ENCODE data around the gene AOPEP. TPM values are rescaled to one million over a fixed set of nuclear protein-coding genes. Genes with fewer than 3 reads are reported as not detected.

AOPEP gene
- total RNA-seq, 6 donors from 2014 or later: 55.4 to 410 (median 111) TPM

- ATAC-seq (ENCODE audit: low FRiP score in 2 of 2): no peak
- Histone ChIP-seq H3K9me3 (no peaks in the 10 kb centered on the region), H3K36me3 (no peaks in the 10 kb centered on the region), H3K4me1 (peaks cover 15 to 31% (median 24%) of the 10 kb centered on the region in 4 donors), H3K4me3 (no peak overlapping the region), H3K27ac (peak overlapping the region in 1 of 4 donors; percentile 16), H3K27me3 (no peaks in the 10 kb centered on the region)
- no peak for DNase-seq
- TF ChIP-seq POLR2AphosphoS5 (IDR thresholded peaks at IDR 0.05): no peak
- no peak for TF ChIP-seq CTCF (IDR thresholded peaks at IDR 0.05)
- TF ChIP-seq POLR2A (IDR thresholded peaks at IDR 0.05): no peak
- no peak for TF ChIP-seq EP300 (IDR thresholded peaks at IDR 0.05)
- 69 to 82% methylated on average over 13 of the region's 13 CpGs for WGBS, 2 donors
These were observed 202.3 kb downstream of the AOPEP start for GRCh38 chr9:94928691-94929368.

- peak overlapping the region in 2 of 4 donors; percentile 16 to 58 for H3K27ac ChIP-seq
- no peak overlapping the region for H3K4me3 ChIP-seq
- TF ChIP-seq EP300 (IDR thresholded peaks at IDR 0.05) (peak in 1 of 4 donors; percentile 3), POLR2AphosphoS5 (IDR thresholded peaks at IDR 0.05) (no peak), POLR2A (IDR thresholded peaks at IDR 0.05) (no peak), CTCF (IDR thresholded peaks at IDR 0.05) (peak in 1 of 6 experiments; percentile 11)
- peaks cover 13 to 31% (median 24%) of the 10 kb centered on the region in 4 donors for H3K4me1 ChIP-seq
- no peak for ATAC-seq (ENCODE audit: low FRiP score in 2 of 2)
- H3K9me3 ChIP-seq: no peaks in the 10 kb centered on the region
- H3K36me3 ChIP-seq: no peaks in the 10 kb centered on the region
- 83 to 84% methylated on average over 6 to 9 of the region's 9 CpGs for WGBS, 2 donors
- H3K27me3 ChIP-seq: no peaks in the 10 kb centered on the region
- DNase-seq: no peak
These were observed 202.9 kb downstream of the AOPEP start for GRCh38 chr9:94929369-94929756.

- TF ChIP-seq EP300 (IDR thresholded peaks at IDR 0.05) (no peak), POLR2AphosphoS5 (IDR thresholded peaks at IDR 0.05) (no peak), POLR2A (IDR thresholded peaks at IDR 0.05) (no peak), CTCF (IDR thresholded peaks at IDR 0.05) (no peak)
- ATAC-seq (ENCODE audit: low FRiP score in 2 of 2) (no peak), DNase-seq (no peak)
- WGBS, 2 donors: 92 to 94% methylated on average over 3 of the region's 3 CpGs
- Histone ChIP-seq H3K9me3 (no peaks in the 10 kb centered on the region), H3K27me3 (no peaks in the 10 kb centered on the region), H3K27ac (no peak overlapping the region), H3K4me3 (no peak overlapping the region), H3K4me1 (peaks cover 13 to 27% (median 20%) of the 10 kb centered on the region in 4 donors), H3K36me3 (no peaks in the 10 kb centered on the region)
These were observed 204.6 kb downstream of the AOPEP start for GRCh38 chr9:94931036-94931633.

DNA sequence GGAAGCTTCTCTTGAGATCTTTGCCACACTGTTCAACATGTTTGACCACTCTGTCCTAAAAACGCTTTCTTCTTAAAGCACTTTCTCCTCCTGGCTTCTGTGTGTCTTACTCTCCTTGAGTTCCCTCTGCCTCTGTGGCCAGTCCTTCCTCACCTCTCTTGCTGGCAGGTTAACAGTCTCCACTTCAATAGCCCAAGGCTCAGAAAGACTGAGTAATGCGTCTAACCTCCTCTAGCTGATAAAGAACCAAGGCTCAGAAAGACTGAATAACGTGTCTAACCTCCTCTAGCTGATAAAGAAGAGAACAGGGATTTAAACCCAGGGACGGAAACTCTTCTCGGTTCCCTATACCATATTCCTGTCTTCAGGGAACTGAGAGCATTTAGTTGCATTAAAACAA lies 205.2 kb downstream of the AOPEP start:
- no peak overlapping the region for H3K27ac ChIP-seq

More for the DNA sequence above, 205.2 kb downstream of the AOPEP start:
- ATAC-seq (ENCODE audit: low FRiP score in 2 of 2) (no peak), DNase-seq (no peak)
- Histone ChIP-seq H3K27me3 (no peaks in the 10 kb centered on the region), H3K4me1 (peaks cover 7 to 21% (median 14%) of the 10 kb centered on the region in 4 donors), H3K9me3 (no peaks in the 10 kb centered on the region), H3K36me3 (no peaks in the 10 kb centered on the region), H3K4me3 (no peak overlapping the region)
- 83 to 86% methylated on average over 5 of the region's 5 CpGs for WGBS, 2 donors
- TF ChIP-seq CTCF (IDR thresholded peaks at IDR 0.05) (no peak), POLR2A (IDR thresholded peaks at IDR 0.05) (no peak), EP300 (IDR thresholded peaks at IDR 0.05) (no peak), POLR2AphosphoS5 (IDR thresholded peaks at IDR 0.05) (no peak)

Measured in upper lobe of left lung (tissue), 6 donors.